GM10248 (cell line): ENCODE data around the gene PCDHGA8.
A peak's percentile ranks its signal among the peaks of the same experiment; 100 is the strongest.

Experiments used
- CTCF ChIA-PET: fragments of 300-600 bp; sonication (Branson Sonifier 250); formaldehyde crosslinking; extraction: SDS; loops from one replicate; lab custom pipeline; 2021; ENCODE audit warnings: antibody characterized with exemption; lab: Yijun Ruan, JAX
- POLR2A ChIA-PET: fragments of 350-650 bp; sonication (Branson Sonifier 250); formaldehyde crosslinking; extraction: SDS; loops from one replicate; lab custom pipeline; 2020; ENCODE audit warnings: antibody characterized with exemption; lab: Yijun Ruan, JAX
- DNase-seq: peaks from one replicate; pipeline ENCODE4 v3.0.0; 2012; ENCODE audit errors: extremely low spot score
- TF ChIP-seq, protein P1 (sequence below): IDR thresholded peaks from 2 replicates; pipeline ENCODE4 v1.5.1; 2012; ENCODE audit warnings: mild to moderate bottlenecking, low read depth; ENCODE audit errors: extremely low read depth, missing control alignments, control extremely low read depth

PCDHGA8 gene

DNA sequence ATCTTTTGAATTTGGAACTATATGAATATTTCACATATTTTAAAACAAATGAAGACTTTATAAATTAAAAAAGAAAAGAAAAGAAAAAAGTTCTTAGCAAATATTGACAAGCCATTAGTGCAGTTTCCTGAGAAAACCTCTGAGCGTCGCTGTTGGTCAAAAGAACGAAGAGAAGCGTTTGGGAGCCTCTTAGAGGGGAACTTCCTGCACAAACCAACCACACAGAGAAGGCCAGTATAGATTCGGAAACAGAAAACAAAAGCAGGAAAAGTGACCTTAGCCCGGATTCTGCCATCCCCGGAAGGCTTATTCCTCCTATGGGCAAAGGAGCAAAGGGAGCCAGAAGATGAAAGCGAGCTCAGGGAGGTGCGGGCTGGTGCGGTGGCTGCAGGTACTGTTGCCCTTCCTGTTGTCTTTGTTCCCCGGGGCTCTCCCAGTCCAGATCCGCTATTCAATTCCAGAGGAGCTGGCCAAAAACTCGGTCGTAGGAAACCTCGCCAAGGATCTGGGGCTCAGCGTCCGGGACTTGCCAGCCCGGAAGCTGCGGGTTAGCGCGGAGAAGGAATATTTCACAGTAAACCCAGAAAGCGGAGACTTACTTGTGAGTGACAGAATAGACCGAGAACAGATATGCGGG is 32.5 kb upstream of the PCDHGA8 start, which contains the start of gene PCDHGB2:
PCDHGB2 (plus strand) TSS at position 205 of the 637 bp plus-strand sequence; CDS start at position 347, 142 bp downstream.
- TF ChIP-seq, protein P1, sequence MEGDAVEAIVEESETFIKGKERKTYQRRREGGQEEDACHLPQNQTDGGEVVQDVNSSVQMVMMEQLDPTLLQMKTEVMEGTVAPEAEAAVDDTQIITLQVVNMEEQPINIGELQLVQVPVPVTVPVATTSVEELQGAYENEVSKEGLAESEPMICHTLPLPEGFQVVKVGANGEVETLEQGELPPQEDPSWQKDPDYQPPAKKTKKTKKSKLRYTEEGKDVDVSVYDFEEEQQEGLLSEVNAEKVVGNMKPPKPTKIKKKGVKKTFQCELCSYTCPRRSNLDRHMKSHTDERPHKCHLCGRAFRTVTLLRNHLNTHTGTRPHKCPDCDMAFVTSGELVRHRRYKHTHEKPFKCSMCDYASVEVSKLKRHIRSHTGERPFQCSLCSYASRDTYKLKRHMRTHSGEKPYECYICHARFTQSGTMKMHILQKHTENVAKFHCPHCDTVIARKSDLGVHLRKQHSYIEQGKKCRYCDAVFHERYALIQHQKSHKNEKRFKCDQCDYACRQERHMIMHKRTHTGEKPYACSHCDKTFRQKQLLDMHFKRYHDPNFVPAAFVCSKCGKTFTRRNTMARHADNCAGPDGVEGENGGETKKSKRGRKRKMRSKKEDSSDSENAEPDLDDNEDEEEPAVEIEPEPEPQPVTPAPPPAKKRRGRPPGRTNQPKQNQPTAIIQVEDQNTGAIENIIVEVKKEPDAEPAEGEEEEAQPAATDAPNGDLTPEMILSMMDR: peak; percentile 43
- ChIA-PET CTCF (interaction anchor here (0.7 to 2.9 kb wide), 14 partner anchors 16 to 232 kb away, joined by 3 to 9 read pairs (median 4); partner anchors contain the start of genes PCDHGA1, PCDHGA10, PCDHGA11 and PCDHGB6), POLR2A (no interaction called here)
- DNase-seq: peak; percentile 46

DNA sequence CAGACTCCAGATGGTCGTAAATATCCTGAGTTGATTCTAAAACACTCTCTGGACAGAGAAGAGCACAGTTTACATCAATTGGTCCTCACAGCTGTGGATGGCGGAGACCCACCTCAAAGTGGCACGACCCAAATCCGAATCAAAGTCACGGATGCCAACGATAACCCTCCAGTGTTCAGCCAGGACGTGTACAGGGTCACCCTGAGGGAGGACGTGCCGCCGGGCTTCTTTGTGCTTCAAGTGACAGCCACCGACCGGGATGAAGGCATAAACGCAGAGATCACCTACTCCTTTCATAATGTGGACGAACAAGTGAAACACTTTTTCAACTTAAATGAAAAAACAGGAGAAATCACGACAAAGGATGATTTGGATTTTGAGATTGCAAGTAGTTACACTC is 31.7 kb upstream of the PCDHGA8 start:
- DNase-seq: no peak
- ChIA-PET CTCF (interaction anchor here (0.7 to 1.7 kb wide), 8 partner anchors 16 to 206 kb away, joined by 3 to 7 read pairs (median 4); partner anchors contain the start of genes PCDHGA10, PCDHGB6, PCDHGB7 and PCDHGC3), POLR2A (no interaction called here)
- TF ChIP-seq, protein P1: no peak

DNA sequence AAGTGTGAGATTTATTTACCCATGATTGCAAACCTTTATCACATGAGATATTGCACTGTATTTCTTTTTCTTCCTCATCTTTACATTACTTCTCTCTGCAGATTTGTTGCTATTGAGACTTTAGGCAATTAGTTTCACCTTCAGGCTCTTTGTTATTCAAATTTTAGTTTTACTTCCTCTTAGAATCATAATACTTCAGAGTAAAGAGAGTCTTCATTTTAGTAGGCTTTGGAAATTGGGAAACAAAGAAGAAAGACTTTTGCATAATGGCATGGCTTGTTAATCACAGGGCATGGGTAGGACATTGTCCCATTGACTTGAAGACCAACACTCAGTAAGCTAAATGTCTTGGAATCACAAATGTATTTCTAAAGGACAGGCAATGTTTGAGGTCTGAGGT is 29.7 kb upstream of the PCDHGA8 start:
- ChIA-PET POLR2A (no interaction called here), CTCF (no interaction called here)
- DNase-seq: no peak
- TF ChIP-seq, protein P1: no peak

DNA sequence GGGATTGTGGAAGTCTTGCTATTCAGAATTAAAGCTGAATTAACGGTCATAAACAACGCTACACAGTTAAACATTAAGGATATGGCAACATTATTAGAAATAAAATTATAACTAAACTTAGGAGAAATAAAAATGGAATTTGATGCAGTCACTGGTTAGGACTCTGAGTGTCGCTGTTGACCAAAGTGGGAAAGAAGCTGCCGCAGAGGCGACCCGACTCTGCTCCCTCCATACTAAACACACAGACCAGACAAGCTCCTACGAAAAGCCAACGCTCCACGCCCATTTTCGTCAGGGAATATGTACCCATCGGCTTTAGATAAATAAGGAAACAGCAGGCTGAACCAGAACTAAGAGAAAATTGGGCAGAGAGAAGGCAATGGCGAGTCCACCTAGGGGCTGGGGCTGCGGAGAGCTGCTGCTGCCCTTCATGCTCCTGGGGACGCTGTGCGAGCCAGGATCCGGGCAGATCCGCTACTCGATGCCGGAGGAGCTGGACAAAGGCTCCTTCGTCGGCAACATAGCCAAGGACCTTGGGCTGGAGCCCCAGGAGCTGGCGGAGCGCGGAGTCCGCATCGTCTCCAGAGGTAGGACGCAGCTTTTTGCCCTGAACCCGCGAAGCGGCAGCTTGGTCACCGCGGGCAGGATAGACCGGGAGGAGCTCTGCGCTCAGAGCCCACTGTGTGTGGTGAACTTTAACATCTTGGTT is 28.3 kb upstream of the PCDHGA8 start, which contains the start of gene PCDHGA5:
PCDHGA5 (plus strand) TSS at position 211 of the 709 bp plus-strand sequence; CDS start at position 380, 169 bp downstream.
- DNase-seq: no peak
- TF ChIP-seq, protein P1: no peak
- ChIA-PET CTCF (interaction anchor here (0.8 to 1.5 kb wide), 4 partner anchors 9 to 193 kb away, joined by 3 to 6 read pairs (median 4); partner anchors contain the start of genes PCDHGA10 and PCDHGA4), POLR2A (no interaction called here)

DNA sequence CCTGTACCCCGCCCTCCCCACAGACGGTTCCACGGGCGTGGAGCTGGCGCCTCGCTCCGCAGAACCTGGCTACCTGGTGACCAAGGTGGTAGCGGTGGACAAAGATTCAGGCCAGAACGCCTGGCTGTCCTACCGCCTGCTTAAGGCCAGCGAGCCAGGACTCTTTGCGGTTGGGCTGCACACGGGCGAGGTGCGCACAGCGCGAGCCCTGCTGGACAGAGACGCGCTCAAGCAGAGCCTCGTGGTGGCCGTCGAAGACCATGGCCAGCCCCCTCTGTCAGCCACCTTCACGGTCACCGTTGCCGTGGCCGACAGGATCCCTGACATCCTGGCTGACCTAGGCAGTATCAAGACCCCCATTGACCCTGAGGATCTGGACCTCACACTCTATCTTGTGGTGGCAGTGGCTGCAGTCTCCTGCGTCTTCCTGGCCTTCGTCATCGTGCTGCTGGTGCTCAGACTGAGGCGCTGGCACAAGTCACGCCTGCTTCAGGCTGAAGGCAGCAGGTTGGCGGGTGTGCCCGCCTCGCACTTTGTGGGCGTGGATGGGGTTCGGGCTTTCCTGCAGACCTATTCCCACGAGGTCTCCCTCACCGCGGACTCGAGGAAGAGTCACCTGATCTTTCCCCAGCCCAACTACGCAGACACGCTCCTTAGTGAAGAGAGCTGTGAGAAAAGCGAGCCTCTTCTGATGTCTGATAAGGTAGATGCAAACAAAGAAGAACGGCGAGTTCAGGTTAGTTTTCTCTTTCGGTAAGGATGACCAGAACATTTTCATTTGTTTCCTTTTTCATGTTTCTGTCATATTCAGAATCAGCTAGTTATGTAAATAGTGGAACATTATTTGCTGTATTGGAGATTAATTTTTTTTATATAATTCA is 26.2 kb upstream of the PCDHGA8 start:
- DNase-seq: no peak
- CTCF ChIA-PET: no interaction called here
- POLR2A ChIA-PET: no interaction called here
- TF ChIP-seq, protein P1: no peak
